ENCODE results near the gene HIPK2.

HIPK2 gene

GRCh38 chr7:139645572-139646523 is 131.9 kb downstream of the HIPK2 start:
- DNase-seq, result peak; percentile 76

GRCh38 chr7:139643951-139644585 is 133.7 kb downstream of the HIPK2 start:
- no peak for DNase-seq

- no peak for DNase-seq
Observed at GRCh38 chr7:139642283-139642682, 135.5 kb downstream of the HIPK2 start.

- no peak for DNase-seq
Observed at GRCh38 chr7:139641337-139641992, 136.3 kb downstream of the HIPK2 start.

- DNase-seq, result no peak
Observed at GRCh38 chr7:139640681-139641080, 137.1 kb downstream of the HIPK2 start.

GRCh38 chr7:139639563-139639962 is 138.2 kb downstream of the HIPK2 start:
- no peak for DNase-seq

GRCh38 chr7:139635526-139636302 is 142.1 kb downstream of the HIPK2 start:
- peak; percentile 47 for DNase-seq

- no peak for DNase-seq
Observed at GRCh38 chr7:139634087-139634486, 143.7 kb downstream of the HIPK2 start.

GRCh38 chr7:139631520-139632031 is 146.2 kb downstream of the HIPK2 start:
- no peak for DNase-seq

- DNase-seq, result no peak
Observed at GRCh38 chr7:139630643-139631519, 146.9 kb downstream of the HIPK2 start.

GRCh38 chr7:139629392-139630082 is 148.3 kb downstream of the HIPK2 start:
- no peak for DNase-seq

- DNase-seq, result no peak
Observed at GRCh38 chr7:139627831-139628230, 150.0 kb downstream of the HIPK2 start.

GRCh38 chr7:139626817-139627216 is 151.0 kb downstream of the HIPK2 start:
- peak; percentile 20 for DNase-seq

- no peak for DNase-seq
Observed at GRCh38 chr7:139623518-139623917, 154.3 kb downstream of the HIPK2 start.

- peak; percentile 52 for DNase-seq
Observed at GRCh38 chr7:139620676-139621344, 157.0 kb downstream of the HIPK2 start.

- DNase-seq, result no peak
Observed at GRCh38 chr7:139619367-139619657, 158.5 kb downstream of the HIPK2 start.

GRCh38 chr7:139618482-139619366 is 159.1 kb downstream of the HIPK2 start:
- DNase-seq, result peak; percentile 33

- DNase-seq, result no peak
Observed at GRCh38 chr7:139617074-139617473, 160.7 kb downstream of the HIPK2 start.

- no peak for DNase-seq
Observed at GRCh38 chr7:139614886-139615285, 162.9 kb downstream of the HIPK2 start.

Measured in CD4-positive, alpha-beta T cell treated with Interleukin-21 for 1 hour (primary cell).